TTC549 (cell line): ENCODE results near the gene PITPNM1.
A peak's percentile ranks its signal among the peaks of the same experiment; 100 is the strongest.
"Not testable (repeated sequence)": the region's sequence is repeated elsewhere in the genome, so short reads cannot be mapped to it uniquely, and the experiment has no call there.

ENCODE experiments used
- FAIRE-seq: peaks from 2 replicates; lab custom pipeline; 2012; peaks lifted over from hg19 to GRCh38; lab: Jason Lieb, UNC

PITPNM1 gene

GRCh38 chr11:67522844-67523555, 17.8 kb upstream of the PITPNM1 start, which contains the start of gene CABP2:
TSS of gene CABP2 (minus strand) at chr11:67523446. CDS start at chr11:67523326, 120 bp downstream.
- no peak for FAIRE-seq

- no peak for FAIRE-seq
These were observed 17.2 kb upstream of the PITPNM1 start for GRCh38 chr11:67522338-67522737.

GRCh38 chr11:67521924-67522323, 16.8 kb upstream of the PITPNM1 start:
- no peak for FAIRE-seq

DNA sequence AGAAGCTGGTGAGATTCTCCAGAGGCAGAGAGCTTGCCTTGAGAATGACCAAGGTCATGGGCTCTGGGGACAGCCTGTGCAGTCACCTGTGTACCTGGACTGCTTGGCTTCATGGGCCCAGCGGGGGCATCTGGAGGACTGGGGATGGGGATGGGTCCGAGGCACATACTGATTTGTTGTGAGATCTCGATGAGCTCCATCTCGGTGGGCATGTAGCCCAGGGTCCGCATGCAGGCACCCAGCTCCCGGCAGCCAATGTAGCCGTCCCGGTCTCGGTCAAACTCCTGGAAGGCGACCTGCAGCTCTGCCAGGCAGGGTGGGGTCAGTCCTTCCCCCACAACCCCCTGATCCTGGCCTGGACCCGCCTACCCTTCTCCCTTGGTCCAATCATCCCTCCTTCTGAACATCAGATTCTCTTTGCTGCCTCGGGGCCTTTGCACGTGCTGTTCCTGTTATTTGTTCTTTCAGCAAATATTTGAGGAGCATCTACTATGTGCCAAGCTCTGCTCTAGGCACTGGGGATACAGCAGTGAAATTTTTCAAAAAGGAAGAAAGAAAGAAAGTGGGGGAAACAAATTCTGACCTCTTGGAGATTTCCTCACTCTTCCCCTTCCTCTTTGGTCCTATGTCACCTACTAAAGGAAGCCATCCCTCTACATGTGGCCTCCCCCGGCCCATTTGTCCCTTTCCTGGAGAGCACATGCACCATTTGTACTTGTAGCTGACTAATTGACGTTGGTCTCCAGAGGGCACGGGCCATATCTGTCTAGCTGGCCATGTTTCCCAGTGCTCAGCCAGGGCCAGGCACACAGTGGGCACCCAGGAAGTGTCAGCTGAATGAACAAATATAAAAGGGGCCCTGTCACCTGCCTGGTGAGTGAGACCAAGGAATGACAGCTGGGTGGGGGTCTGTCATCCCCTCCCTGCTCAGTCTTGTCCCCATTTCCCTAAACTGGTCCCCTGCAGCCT, 16.0 kb upstream of the PITPNM1 start:
- FAIRE-seq, result no peak

GRCh38 chr11:67519726-67520125, 14.6 kb upstream of the PITPNM1 start:
- no peak for FAIRE-seq

GRCh38 chr11:67517784-67518552, 12.8 kb upstream of the PITPNM1 start:
- FAIRE-seq, result no peak

- no peak for FAIRE-seq
These were observed 11.6 kb upstream of the PITPNM1 start for GRCh38 chr11:67516806-67517205.

- FAIRE-seq, result no peak
These were observed 9.0 kb upstream of the PITPNM1 start for GRCh38 chr11:67514116-67514515.

DNA sequence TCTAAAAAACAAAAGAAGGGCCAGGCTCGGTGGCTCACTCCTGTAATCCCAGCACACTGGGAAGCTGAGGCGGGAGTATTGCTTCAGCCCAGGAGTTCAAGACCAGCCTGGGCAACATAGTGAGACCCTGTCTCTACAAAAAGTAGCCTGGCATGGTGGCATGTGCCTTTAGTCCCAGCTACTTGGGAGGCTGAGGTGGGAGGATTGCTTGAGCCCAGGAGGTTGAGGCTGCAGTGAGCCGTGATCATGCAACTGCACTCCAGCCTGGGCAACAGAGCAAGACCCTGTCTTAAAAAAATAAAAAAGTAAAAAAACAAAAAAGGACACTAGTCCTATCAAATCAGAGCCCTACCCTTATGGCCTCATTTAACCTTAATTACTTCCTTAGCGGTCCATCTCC, 6.4 kb upstream of the PITPNM1 start:
- not testable (repeated sequence) for FAIRE-seq

- FAIRE-seq, result no peak
These were observed 4.8 kb upstream of the PITPNM1 start for GRCh38 chr11:67510023-67510345.

GRCh38 chr11:67508486-67509121, 3.4 kb upstream of the PITPNM1 start:
- FAIRE-seq, result no peak

DNA sequence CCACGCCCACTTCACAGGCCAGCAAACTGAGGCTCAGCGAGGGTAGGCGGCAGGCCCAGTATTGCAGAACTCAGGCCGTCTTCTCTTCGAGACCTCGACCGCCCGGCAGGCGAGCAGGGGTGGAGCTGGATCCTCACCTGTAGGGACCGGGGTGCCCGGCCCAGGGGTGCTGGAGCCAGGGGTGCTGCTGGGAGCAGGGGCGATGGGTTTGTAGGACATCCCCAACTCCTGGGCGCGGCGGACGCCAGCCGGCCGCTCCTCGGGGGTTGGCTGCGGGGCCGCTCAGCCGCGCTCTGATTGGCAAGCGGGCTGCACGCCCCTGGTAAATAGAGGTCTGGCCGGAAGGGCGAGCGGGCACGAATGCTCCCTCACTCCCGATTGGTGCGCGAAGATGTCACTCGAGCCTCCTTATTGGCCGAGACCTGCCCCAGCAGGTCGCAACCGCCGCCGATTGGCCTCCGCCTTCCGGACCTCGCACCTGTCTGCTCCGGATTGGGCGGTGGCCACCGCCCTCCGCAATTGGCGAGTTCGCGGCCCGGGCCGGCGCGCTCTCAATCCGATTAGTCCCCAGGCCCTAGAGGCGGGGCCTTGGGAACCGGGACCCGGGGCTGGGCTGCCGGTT, 2.8 kb upstream of the PITPNM1 start, which contains the start of gene CDK2AP2:
Gene CDK2AP2, minus strand, starts transcription at position 299 of the 622 bp plus-strand sequence. Its CDS starts 80 bp downstream, at position 219.
- FAIRE-seq, result peak; percentile 87

- no peak for FAIRE-seq
These were observed 2.2 kb upstream of the PITPNM1 start for GRCh38 chr11:67507242-67507863.

GRCh38 chr11:67506426-67507051, 1.4 kb upstream of the PITPNM1 start:
- FAIRE-seq, result no peak

DNA sequence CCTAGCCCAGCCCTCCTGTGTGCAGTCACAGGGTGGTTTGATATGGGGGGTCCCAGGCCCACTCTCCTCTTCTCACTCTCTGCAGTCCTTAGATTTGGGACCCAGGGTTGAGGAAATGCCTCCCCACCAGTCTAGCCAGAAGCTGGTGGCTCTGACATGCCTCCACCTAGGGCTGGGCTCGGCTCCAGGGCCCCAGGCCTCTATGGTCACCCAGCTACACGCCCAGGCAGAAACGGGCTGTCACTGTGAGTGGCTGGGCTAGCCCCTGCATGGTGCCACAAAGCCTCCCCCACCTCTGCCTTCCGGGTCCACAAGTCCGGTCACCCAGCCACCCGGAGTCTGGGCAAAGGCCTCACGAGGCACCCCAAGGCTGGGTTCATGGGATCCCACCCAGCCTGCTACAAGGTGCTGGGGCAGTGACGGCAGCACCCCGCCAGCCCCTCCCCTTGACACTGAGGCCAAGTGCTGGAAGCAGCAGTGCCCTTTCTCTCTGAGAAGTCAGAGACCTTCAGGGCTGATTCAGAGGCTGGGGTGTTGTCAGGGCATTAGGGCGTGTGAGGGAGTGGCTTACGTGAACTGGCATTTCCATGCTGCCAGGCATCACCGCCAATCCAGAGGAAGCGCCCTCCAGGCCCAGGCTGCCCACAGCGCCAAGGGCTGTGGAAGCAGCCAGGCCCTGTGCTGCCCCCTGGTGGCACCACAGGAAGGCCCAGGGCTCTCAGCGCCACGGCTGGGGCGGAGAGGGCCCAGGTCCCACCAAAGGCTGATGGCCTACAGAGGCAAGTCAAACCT, 638 bp upstream of the PITPNM1 start:
- FAIRE-seq, result no peak

GRCh38 chr11:67504005-67504949, 886 bp downstream of the PITPNM1 start:
- FAIRE-seq, result no peak

- no peak for FAIRE-seq
These were observed 1.8 kb downstream of the PITPNM1 start for GRCh38 chr11:67503119-67504004.
